GM12878 (cell line): ENCODE measurements around the gene AZU1. TPM values are rescaled to one million over a fixed set of nuclear protein-coding genes. Genes with fewer than 3 reads are reported as not detected.

ENCODE experiments used
- ATAC-seq: fragments of 200-7000 bp; cut with Tn5 transposase; 3 replicates; pipeline ENCODE4 v1.9.1; 2020; ENCODE audit warnings: mild to moderate bottlenecking, moderate library complexity
- BruUV-seq: library from RNA; stranded (reverse); fragments of 400-500 nt; replicated peaks from 2 replicates; lab custom pipeline; 2021; lab: Mats Ljungman, UMichigan
- CTCF ChIA-PET: fragments of 300-600 bp; sonication (Branson Sonifier 250); formaldehyde crosslinking; extraction: SDS; loops from one replicate; lab custom pipeline; 2021; ENCODE audit warnings: inconsistent platforms; lab: Yijun Ruan, JAX
- POLR2A ChIA-PET: fragments of 350-600 bp; formaldehyde crosslinking; extraction: SDS; loops from one replicate; lab custom pipeline; 2021; ENCODE audit warnings: inconsistent platforms; lab: Charles Lee
- RAD21 ChIA-PET: fragments of 300-600 bp; sonication (Branson Sonifier 250); formaldehyde crosslinking; loops from one replicate; lab custom pipeline; 2023; ENCODE audit warnings: antibody characterized with exemption; ENCODE audit not compliant: unreplicated experiment; lab: Charles Lee
- SMC1A ChIA-PET: fragments of 300-600 bp; sonication (Branson Sonifier 250); formaldehyde crosslinking; loops from one replicate; lab custom pipeline; 2023; ENCODE audit not compliant: unreplicated experiment, uncharacterized antibody; lab: Charles Lee
- DNase-seq: peaks from one replicate; pipeline ENCODE4 v3.0.0-alpha.2; 2011; ENCODE audit warnings: low read depth, low spot score
- FAIRE-seq: peaks from 3 replicates; lab custom pipeline; 2011; peaks lifted over from hg19 to GRCh38; lab: Jason Lieb, UNC
- H2AFZ ChIP-seq: 2 replicates; pipeline ENCODE4 v1.6.0; 2011; ENCODE audit warnings: low read depth, low read length, control low read depth; ENCODE audit not compliant: control insufficient read depth
- H3K27ac ChIP-seq: 2 replicates; pipeline ENCODE4 v1.5.1; 2011; ENCODE audit warnings: control low read depth; ENCODE audit not compliant: control insufficient read depth, insufficient read depth
- H3K27me3 ChIP-seq, 2 experiments: replicated peaks in 1 of 2; 2 replicates each; pipeline versions ENCODE4 v1.6.0 to v1.6.1; 2011; ENCODE audit warnings: low read length in 1 of 2; ENCODE audit not compliant: control insufficient read depth in 2 of 2, insufficient read depth in 2 of 2
- H3K36me3 ChIP-seq, 2 experiments: 2 replicates each; pipeline ENCODE4 v1.5.1; 2011; ENCODE audit warnings: low read length in 1 of 2; ENCODE audit not compliant: control insufficient read depth in 2 of 2, insufficient read depth in 2 of 2
- H3K4me1 ChIP-seq: 2 replicates; pipeline ENCODE4 v1.6.1; 2011; ENCODE audit warnings: mild to moderate bottlenecking, low read length, moderate library complexity, mixed read lengths; ENCODE audit not compliant: control insufficient read depth, insufficient read depth
- H3K4me2 ChIP-seq: 2 replicates; pipeline ENCODE4 v1.6.0; 2011; ENCODE audit warnings: control low read depth; ENCODE audit not compliant: control insufficient read depth, insufficient read depth
- H3K4me3 ChIP-seq: fragments of 200-600 bp; sonication (generic); 2 replicates; pipeline ENCODE4 v1.5.1; 2016
- H3K79me2 ChIP-seq: 2 replicates; pipeline ENCODE4 v1.6.0; 2011; ENCODE audit warnings: low read length; ENCODE audit not compliant: control insufficient read depth, insufficient read depth
- H3K9ac ChIP-seq: 2 replicates; pipeline ENCODE4 v1.8.0; 2011; ENCODE audit warnings: low read length, control low read depth, mixed read lengths; ENCODE audit not compliant: control insufficient read depth, insufficient read depth
- H3K9me3 ChIP-seq: replicated peaks from 3 replicates; pipeline ENCODE4 v1.5.1; 2011; ENCODE audit warnings: mild to moderate bottlenecking, low read length; ENCODE audit not compliant: control insufficient read depth, insufficient read depth
- H4K20me1 ChIP-seq: 2 replicates; pipeline ENCODE4 v1.6.0; 2011; ENCODE audit not compliant: control insufficient read depth, insufficient read depth
- ATF7 ChIP-seq: fragments of 450-650 bp; IDR thresholded peaks from 2 replicates; pipeline ENCODE4 v1.6.1; 2016; ENCODE audit warnings: low read depth, mild to moderate bottlenecking
- DPF2 ChIP-seq: fragments of 450-650 bp; IDR thresholded peaks from 2 replicates; pipeline ENCODE4 v1.6.1; 2017; ENCODE audit warnings: mild to moderate bottlenecking
- EED ChIP-seq: sonication (generic); IDR thresholded peaks from 2 replicates; pipeline ENCODE4 v1.6.1; 2016; ENCODE audit warnings: antibody characterized with exemption, low read depth
- KDM1A ChIP-seq: fragments of 200-600 bp; sonication (generic); IDR thresholded peaks from 2 replicates; pipeline ENCODE4 v1.6.1; 2016; ENCODE audit warnings: borderline replicate concordance
- SP1 ChIP-seq: IDR thresholded peaks from one replicate; pipeline ENCODE4 v1.6.1; 2011; ENCODE audit warnings: low read depth, low read length
- TARDBP ChIP-seq: IDR thresholded peaks from 2 replicates; pipeline ENCODE4 v1.6.1; 2016; ENCODE audit warnings: borderline replicate concordance
- USF2 ChIP-seq: IDR thresholded peaks from 2 replicates; pipeline ENCODE4 v1.6.1; 2011; ENCODE audit warnings: low read depth, low read length, improper control_type of control experiment, borderline replicate concordance
- YY1 ChIP-seq: IDR thresholded peaks from 2 replicates; pipeline ENCODE4 v1.6.1; 2011; ENCODE audit warnings: low read depth, mild to moderate bottlenecking, low read length
- ZBTB11 ChIP-seq: fragments of 450-650 bp; formaldehyde crosslinking; IDR thresholded peaks from 2 replicates; pipeline ENCODE4 v1.5.0; 2022; ENCODE audit warnings: mild to moderate bottlenecking, missing genetic modification characterization
- WGBS: methylation state at CpG from one replicate; pipeline ENCODE4 v1.1.6; 2016; ENCODE audit warnings: low lambda C conversion rate; ENCODE audit not compliant: insufficient replicate concordance, insufficient coverage; ENCODE audit errors: missing lambda C conversion rate; 5-methylcytosine and 5-hydroxymethylcytosine counted together
- in situ Hi-C: fragments of 300-500 bp; cut with MboI; formaldehyde crosslinking; loops from 9 replicates; pipeline ENCODE4 v1.14.3; 2018; ENCODE audit warnings: mixed read lengths
- intact Hi-C: fragments of 100-400 bp; cut with micrococcal nuclease; formaldehyde crosslinking; loops from one replicate; pipeline ENCODE4 v1.14.2; 2022; ENCODE audit not compliant: unreplicated experiment
- polyA plus RNA-seq, 11 experiments: library from polyadenylated mRNA; depleted of rRNA in 4 of 11; unstranded in 6 of 11; stranded (reverse) in 5 of 11; fragments of >200 nt; fragmentation: Nextera tagmentation in 4 of 11; fragmentation: Illumina TruSeq in 1 of 11; extraction: Ambion mirVana in 4 of 11; extraction: Trizol in 1 of 11; gene quantifications; 1 replicate in 1 of 11; 2 replicates in 10 of 11; pipeline versions ENCODE4 v1.2.1 to v1.2.3, GENCODE V29; 2011 to 2016; ENCODE audit warnings: inconsistent platforms in 2 of 11, missing spikeins in 2 of 11, low read depth in 1 of 11
- total RNA-seq, 4 experiments: library from RNA; depleted of rRNA in 3 of 4; stranded (reverse); fragments of >200 nt in 3 of 4; fragmentation: Illumina TruSeq in 1 of 4; extraction: Trizol in 1 of 4; gene quantifications; 2 replicates each; pipeline versions ENCODE4 v1.2.1 to v1.2.3, GENCODE V29; 2013 to 2021
- TF ChIP-seq, protein P1 (sequence below): fragments of 450-650 bp; IDR thresholded peaks from 2 replicates; pipeline ENCODE4 v1.6.1; 2017; ENCODE audit warnings: borderline replicate concordance
- TF ChIP-seq, protein P2 (sequence below): fragments of 450-650 bp; formaldehyde crosslinking; IDR thresholded peaks from 2 replicates; pipeline ENCODE4 v1.4.0; 2020; ENCODE audit warnings: mild to moderate bottlenecking, moderate library complexity

Gene AZU1
- total and polyA plus RNA-seq, 10 of the 15 experiments (the other 5 are each of a cell fraction or from before 2014, with no cell fraction given), result not detected

GRCh38 chr19:778910-779653, 48.6 kb upstream of the AZU1 start (continued):
- no peak for TF ChIP-seq ZBTB11 (CRISPR knock-in tag)
- TF ChIP-seq TARDBP, result no peak
- TF ChIP-seq DPF2, result no peak

- Histone ChIP-seq H2AFZ (no peak overlapping the region), H3K27ac (no peak overlapping the region), H3K36me3 (no peaks in the 10 kb centered on the region), H3K79me2 (no peaks in the 10 kb centered on the region), H3K4me3 (no peak overlapping the region), H3K4me2 (no peak overlapping the region), H3K9me3 (no peaks in the 10 kb centered on the region), H3K4me1 (no peaks in the 10 kb centered on the region), H3K9ac (no peak overlapping the region), H4K20me1 (no peaks in the 10 kb centered on the region), H3K27me3 (no peaks in the 10 kb centered on the region)
- intact Hi-C loops, result no loop called here
- DNase-seq (no peak), FAIRE-seq (no peak), ATAC-seq (no peak)
- TF ChIP-seq USF2 (no peak), YY1 (no peak), TARDBP (no peak), SP1 (no peak), EED (no peak), ATF7 (no peak), KDM1A (no peak)
- TF ChIP-seq, protein P1, sequence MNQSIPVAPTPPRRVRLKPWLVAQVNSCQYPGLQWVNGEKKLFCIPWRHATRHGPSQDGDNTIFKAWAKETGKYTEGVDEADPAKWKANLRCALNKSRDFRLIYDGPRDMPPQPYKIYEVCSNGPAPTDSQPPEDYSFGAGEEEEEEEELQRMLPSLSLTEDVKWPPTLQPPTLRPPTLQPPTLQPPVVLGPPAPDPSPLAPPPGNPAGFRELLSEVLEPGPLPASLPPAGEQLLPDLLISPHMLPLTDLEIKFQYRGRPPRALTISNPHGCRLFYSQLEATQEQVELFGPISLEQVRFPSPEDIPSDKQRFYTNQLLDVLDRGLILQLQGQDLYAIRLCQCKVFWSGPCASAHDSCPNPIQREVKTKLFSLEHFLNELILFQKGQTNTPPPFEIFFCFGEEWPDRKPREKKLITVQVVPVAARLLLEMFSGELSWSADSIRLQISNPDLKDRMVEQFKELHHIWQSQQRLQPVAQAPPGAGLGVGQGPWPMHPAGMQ, result no peak
- TF ChIP-seq, protein P2, sequence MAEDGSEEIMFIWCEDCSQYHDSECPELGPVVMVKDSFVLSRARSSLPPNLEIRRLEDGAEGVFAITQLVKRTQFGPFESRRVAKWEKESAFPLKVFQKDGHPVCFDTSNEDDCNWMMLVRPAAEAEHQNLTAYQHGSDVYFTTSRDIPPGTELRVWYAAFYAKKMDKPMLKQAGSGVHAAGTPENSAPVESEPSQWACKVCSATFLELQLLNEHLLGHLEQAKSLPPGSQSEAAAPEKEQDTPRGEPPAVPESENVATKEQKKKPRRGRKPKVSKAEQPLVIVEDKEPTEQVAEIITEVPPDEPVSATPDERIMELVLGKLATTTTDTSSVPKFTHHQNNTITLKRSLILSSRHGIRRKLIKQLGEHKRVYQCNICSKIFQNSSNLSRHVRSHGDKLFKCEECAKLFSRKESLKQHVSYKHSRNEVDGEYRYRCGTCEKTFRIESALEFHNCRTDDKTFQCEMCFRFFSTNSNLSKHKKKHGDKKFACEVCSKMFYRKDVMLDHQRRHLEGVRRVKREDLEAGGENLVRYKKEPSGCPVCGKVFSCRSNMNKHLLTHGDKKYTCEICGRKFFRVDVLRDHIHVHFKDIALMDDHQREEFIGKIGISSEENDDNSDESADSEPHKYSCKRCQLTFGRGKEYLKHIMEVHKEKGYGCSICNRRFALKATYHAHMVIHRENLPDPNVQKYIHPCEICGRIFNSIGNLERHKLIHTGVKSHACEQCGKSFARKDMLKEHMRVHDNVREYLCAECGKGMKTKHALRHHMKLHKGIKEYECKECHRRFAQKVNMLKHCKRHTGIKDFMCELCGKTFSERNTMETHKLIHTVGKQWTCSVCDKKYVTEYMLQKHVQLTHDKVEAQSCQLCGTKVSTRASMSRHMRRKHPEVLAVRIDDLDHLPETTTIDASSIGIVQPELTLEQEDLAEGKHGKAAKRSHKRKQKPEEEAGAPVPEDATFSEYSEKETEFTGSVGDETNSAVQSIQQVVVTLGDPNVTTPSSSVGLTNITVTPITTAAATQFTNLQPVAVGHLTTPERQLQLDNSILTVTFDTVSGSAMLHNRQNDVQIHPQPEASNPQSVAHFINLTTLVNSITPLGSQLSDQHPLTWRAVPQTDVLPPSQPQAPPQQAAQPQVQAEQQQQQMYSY (CRISPR knock-in tag), result no peak
- ChIA-PET CTCF (no interaction called here), RAD21 (no interaction called here), POLR2A (no interaction called here), SMC1A (no interaction called here)
- no TSS peak for BruUV-seq
- 61% methylated on average over 15 of the region's 15 CpGs for WGBS
- in situ Hi-C loops, result no loop called here
Observed at GRCh38 chr19:780935-781334, 46.7 kb upstream of the AZU1 start.
